ENCODE measurements around the gene ELAPOR1. TPM values are rescaled to one million over a fixed set of nuclear protein-coding genes. Genes with fewer than 3 reads are reported as not detected.

Gene ELAPOR1
- total and polyA plus RNA-seq, 5 experiments from 2014 or later: 6.0 to 9.2 (median 7.0) TPM

Other genes starting within 250 kb of the ELAPOR1 start
- 1 to 10 TPM in 1 of 2 experiments, under 1 TPM in 1; 0.88 to 2.3 TPM for gene GPSM2, start 237.1 kb upstream of the ELAPOR1 start, total RNA-seq
- under 1 TPM; 0.33 to 0.59 (median 0.58) TPM for gene GPSM2, start 237.1 kb upstream of the ELAPOR1 start, polyA plus RNA-seq
- 10 to 100 TPM; 25.0 to 25.4 TPM for gene CLCC1, start 150.6 kb upstream of the ELAPOR1 start, total RNA-seq
- gene CLCC1, start 150.6 kb upstream of the ELAPOR1 start, polyA plus RNA-seq: 10 to 100 TPM; 10.6 to 12.7 (median 10.8) TPM
- 10 to 100 TPM; 15.0 to 16.6 TPM for gene WDR47, start 72.0 kb upstream of the ELAPOR1 start, total RNA-seq
- gene WDR47, start 72.0 kb upstream of the ELAPOR1 start, polyA plus RNA-seq: 1 to 10 TPM; 3.0 to 6.1 (median 5.7) TPM
- 10 to 100 TPM; 10.8 to 11.6 TPM for gene TAF13, start 38.1 kb upstream of the ELAPOR1 start, total RNA-seq
- gene TAF13, start 38.1 kb upstream of the ELAPOR1 start, polyA plus RNA-seq: 1 to 10 TPM; 1.5 to 1.7 (median 1.7) TPM
- gene TMEM167B, start 23.4 kb upstream of the ELAPOR1 start, total RNA-seq: 10 to 100 TPM; 42.4 to 51.3 TPM
- 10 to 100 TPM; 28.8 to 32.0 (median 29.6) TPM for gene TMEM167B, start 23.4 kb upstream of the ELAPOR1 start, polyA plus RNA-seq
- gene SARS1, start 99.8 kb downstream of the ELAPOR1 start, total RNA-seq: 100 to 1,000 TPM; 205 to 211 TPM
- 100 to 1,000 TPM; 117 to 154 (median 127) TPM for gene SARS1, start 99.8 kb downstream of the ELAPOR1 start, polyA plus RNA-seq
- 1 to 10 TPM; 5.4 to 6.8 TPM for gene CELSR2, start 135.4 kb downstream of the ELAPOR1 start, total RNA-seq
- gene CELSR2, start 135.4 kb downstream of the ELAPOR1 start, polyA plus RNA-seq: under 1 TPM; 0.20 to 0.94 (median 0.30) TPM
- under 1 TPM in 1 of 2 experiments, not detected in 1; 0.31 TPM for gene PSRC1, start 169.0 kb downstream of the ELAPOR1 start, total RNA-seq
- gene PSRC1, start 169.0 kb downstream of the ELAPOR1 start, polyA plus RNA-seq: under 1 TPM in 1 of 3 donors, not detected in 2; 0.89 TPM
- gene MYBPHL, start 192.9 kb downstream of the ELAPOR1 start, total RNA-seq: not detected
- not detected for gene MYBPHL, start 192.9 kb downstream of the ELAPOR1 start, polyA plus RNA-seq